ENCODE data around the gene SLC16A9.
"Not testable (repeated sequence)": the region's sequence is repeated elsewhere in the genome, so short reads cannot be mapped to it uniquely, and the experiment has no call there.

Gene SLC16A9

DNA sequence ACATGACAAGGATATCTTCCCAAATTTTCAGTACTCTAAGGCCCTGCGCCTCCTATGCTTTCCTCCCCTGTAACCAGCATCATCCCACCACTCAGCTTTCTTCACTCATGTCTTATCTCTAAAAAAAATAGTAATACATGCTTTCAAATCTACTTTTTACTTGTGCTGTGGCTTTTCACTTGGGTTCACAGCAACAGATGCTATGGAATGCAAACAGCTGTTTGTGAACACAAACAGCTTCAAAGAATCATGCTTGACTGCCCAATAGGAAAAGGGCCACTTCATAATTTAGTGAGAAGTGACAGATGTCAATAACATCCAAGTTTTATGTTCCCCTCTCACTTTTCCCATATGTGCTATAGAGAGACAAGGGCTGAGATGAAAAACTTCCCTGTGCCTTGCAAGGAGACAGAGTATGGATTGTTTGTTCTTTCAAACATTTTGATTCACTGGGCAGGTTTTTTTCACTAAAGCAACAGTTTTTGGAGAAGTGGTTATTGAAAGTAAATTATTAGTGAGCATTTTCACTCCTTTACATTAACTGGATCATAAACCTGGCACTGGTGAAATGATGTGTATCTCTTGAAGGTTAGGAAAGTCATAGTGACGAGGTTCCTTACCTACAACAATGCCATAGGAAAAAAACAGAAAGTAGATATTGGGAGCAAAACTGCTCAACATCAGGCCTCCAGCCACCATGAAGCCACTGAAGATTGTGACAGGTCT, 37.3 kb downstream of the SLC16A9 start:
- DNase-seq = no peak

DNA sequence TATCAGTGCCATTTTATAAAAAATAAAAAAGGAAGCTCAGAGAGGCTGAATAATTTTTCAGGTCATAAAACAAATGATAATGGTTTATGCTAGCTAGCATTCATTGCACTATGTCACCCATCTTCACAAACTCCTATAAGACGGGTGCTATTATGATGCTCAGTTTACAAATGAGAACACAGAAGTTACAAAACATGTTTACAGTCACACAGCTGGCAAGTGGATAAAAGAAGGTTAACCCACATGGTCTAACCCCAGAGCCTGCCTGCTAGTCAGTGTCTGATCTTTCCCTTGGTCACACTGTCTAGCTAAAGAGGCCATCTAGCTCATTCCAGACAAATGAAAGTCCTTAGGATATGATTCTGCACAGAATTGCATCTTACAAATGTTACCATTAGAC, 39.4 kb downstream of the SLC16A9 start:
- DNase-seq = no peak

GRCh38 chr10:59668096-59668495, 41.6 kb downstream of the SLC16A9 start:
- DNase-seq = no peak

GRCh38 chr10:59666310-59666709, 43.3 kb downstream of the SLC16A9 start:
- DNase-seq = no peak

DNA sequence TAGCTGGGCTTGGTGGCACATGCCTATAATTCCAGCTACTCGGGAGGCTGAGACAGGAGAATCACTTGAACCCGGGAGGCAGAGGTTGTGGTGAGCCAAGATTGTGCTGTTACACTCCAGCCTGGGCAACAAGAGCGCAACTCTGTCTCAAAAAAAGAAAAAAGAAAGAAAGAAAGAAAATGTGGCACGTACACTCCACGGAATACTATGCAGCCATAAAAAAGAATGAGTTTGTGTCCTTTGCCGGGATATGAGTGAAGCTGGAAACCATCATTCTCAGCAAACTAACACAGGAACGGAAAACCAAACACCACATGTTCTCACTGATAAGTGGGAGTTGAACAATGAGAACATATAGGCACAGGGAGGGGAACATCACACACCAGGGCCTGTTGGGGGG, 46.4 kb downstream of the SLC16A9 start:
- not testable (repeated sequence) for DNase-seq

GRCh38 chr10:59657724-59658123, 51.9 kb downstream of the SLC16A9 start:
- DNase-seq = no peak

DNA sequence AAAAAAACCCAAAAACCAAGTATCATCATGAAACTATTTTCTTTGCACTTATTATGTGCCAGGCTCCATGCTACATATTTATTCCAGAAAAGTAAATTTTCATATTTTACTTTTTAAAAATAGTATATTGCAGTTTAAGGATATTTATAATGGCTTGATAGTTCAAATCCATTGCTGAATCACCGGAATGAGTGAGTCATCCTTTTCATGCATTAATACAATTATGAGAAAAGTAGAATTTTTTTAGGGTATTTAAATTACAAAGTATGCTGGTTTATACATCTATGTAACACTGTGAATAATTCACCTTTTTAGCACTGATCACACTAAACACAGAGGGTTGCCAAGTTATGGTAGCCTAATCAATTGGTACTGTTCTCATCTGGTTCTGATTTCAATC, 54.3 kb downstream of the SLC16A9 start:
- no peak for DNase-seq

DNA sequence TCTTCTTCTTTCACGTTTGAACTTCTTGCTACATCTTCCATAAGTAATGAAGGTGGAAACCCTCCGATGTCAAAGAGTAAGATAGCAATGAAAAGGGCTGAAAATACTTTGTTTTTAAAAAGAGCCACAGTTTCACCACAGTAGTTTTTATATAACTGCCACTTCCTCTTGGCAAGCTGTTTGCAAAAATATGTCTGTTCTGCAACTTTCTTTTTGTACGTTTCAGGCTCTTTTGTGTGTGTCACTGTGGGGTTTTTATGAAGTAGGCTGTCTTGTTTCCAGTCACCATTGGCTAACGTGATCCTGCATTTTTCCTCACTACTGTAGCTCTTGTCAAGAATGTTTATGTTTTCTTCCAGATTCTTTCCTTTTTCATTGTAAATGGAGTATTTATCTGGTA, 55.6 kb downstream of the SLC16A9 start:
- peak; percentile 36 for DNase-seq

DNA sequence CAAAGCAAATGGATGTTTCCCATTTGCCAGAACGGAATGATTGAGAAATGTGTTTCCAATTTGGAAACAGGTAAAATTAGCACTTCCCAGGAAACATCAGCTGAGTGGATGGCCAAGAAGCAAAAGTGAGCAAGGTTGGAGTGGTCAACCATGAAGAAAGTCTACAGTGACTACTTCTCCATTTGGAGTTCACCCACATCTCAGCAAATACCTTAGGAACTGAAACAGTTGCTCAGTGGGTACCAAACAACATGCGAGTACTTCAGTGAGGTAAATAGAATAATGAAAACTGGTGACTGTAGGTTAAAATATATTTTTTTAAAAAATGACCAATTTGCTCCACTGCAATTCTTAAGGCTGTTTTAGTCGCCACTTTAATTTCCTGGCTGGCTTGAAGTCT, 57.7 kb downstream of the SLC16A9 start:
- no peak for DNase-seq

DNA sequence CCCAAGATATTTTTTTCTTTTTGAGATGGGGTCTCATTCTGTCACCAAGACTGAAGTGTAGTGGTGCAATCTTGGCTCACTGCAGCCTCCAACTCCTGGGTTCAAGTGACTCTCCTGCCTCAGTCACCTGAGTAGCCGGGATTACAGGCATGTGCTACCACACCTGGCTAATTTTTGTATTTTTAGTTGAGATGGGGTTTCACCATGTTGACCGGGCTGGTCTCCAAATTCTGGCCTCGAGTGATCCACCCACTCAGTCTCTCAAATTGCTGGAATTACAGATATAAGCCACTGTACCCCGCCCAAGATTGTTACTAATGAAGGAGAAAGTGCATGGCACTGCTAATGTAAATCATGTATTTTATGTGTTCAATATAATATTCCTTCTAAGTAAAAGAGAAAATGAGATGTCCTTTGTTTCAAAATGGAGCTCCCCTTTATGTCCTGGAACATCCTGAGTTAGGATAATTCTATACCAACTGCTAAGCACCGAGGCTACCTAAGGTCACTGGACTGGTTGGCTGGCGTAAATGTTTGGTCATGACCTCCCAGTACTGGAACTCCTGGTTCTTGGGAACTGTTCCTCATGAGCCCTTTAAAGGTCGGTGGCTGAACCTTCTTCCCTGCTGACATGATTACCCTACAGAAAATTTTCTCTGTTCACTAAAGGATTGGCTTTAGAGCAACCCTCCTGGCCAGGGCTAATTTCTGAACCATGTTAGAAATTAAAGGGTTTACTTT, 59.9 kb downstream of the SLC16A9 start:
- no peak for DNase-seq

GRCh38 chr10:59648711-59649201, 60.9 kb downstream of the SLC16A9 start:
- DNase-seq = no peak

GRCh38 chr10:59644841-59645240, 64.8 kb downstream of the SLC16A9 start:
- no peak for DNase-seq

DNA sequence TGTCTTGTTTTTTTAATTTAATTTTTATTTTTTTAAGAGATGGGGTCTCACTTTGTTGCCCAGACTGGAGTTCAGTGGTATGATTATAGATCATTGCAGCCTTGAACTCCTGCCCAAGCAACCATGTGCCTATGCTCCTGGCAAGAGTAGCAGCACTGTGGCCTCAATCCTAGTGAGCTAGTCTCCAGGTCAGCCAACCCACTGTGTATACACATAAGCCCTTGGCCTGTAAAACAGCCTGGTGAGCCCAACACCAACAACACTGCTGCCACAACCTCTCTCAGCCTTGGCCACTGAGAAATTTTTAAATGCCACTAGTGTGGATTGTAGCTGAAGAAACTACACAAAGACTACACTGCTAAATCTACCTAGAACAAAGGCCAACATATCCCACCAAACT, 68.0 kb downstream of the SLC16A9 start:
- DNase-seq = not testable (repeated sequence)

DNA sequence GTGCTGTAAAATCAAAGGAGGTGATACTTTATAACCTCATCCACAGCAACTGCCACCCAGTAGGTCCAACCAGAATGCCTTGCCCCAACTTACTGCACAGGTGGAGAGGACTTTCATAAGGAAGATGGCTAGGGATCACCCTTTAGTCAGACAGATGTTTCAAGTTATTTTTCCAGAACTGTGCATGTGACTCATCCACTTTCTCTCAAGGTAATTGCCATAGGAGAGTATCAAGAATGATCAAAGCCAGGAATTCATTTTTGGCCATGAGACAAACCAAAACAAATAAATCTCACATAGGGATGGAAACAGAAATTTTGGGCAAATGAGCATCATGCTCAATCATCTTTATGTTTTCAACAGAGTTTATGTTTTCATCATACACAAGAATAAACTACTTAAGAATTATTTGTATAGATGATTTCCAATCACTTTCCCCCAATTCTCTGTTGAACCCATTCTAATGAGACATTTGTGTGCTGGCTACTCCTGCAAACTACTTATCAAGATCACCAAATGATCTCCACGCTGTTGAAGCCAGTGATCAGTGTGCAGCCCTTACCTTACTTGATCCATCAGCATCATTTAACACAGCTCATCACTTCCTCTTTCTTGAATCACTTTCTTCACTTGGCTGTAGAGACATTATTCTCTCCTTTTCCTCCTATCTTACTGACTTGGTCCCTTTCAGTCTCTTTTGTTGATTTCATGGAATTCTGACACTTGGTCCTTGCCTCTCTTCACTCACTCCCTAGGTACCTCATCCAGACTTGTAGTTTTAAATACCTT, 74.0 kb downstream of the SLC16A9 start:
- no peak for DNase-seq

DNA sequence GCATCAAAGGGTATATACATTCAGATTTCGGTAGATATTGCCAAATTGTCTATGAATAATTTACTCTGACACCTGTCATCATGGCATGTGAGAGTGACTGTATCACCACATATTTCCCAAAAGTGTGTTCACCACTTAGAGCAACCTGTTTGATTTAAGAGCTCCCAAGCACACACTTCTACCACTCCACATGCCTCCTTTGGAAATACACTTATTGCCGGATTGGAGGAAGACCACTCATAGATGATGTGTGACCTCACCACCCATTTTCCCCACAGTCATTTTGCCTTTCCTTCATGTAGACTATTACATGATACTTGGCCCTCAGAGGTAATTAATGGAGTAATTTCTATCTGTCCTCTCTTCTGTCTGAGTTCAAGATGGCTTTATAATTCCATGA, 75.5 kb downstream of the SLC16A9 start:
- DNase-seq = no peak

- no peak for DNase-seq
Observed at GRCh38 chr10:59633063-59633462, 76.6 kb downstream of the SLC16A9 start.

DNA sequence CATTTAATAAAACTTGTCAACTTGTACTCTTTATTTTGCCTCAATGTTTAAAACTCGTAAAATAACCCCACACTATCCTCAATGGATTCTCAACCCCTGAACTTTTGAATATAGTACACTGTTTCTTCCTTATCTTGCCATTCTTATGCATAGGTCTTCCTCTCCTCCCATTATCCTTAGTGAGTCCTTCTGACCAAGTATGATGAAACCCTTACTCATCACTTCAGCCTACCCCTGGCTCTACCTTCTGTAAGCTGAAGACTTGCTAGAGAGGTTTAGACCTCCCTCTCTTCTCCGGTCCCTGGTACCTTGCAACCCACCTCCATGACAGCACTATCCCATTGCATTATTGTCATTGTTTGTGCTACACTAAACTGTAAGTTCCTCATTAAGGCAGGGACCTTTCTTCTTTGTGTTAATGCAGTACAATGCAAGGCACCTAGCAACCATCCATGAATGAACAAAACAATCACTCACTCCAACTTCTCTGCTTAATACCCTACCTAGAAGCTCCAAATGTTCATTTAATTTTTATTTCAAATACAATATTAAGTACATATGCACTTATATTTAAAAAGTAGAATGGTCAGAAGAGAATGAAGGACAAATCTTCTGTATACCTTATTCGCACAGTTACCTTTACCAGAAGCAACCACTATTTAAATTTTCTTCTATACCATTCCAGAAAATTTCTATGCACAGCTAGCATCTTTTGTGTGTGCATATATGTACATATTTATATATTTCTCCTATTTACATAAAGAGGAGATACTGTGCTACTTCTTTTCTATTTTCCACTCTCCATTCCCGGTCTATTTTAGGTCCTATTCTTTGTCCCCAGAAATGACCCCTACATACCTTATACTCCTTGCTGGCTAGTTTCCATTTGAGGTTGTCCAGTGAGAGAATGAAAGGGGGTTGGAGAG, 77.5 kb downstream of the SLC16A9 start:
- no peak for DNase-seq

GRCh38 chr10:59631237-59631636, 78.4 kb downstream of the SLC16A9 start:
- DNase-seq = no peak

DNA sequence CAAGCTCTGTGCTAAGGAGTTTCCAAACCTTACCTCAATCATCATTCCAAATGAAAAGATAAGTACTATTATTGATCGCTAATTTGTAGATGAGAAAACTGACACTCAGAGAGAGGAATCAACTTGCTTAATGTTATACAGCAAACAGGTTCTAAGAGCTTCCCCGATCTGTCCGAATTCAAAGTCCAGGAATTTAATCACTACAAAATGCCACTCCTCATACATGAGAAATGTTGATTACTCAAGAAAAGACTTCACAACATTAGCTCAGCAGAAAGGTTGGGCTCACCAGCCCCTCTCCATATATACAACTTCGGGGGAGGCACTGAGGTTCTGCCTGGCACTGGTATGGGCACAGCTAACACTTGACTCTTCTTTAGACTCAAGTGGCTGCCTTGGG, 80.7 kb downstream of the SLC16A9 start:
- DNase-seq = no peak

DNA sequence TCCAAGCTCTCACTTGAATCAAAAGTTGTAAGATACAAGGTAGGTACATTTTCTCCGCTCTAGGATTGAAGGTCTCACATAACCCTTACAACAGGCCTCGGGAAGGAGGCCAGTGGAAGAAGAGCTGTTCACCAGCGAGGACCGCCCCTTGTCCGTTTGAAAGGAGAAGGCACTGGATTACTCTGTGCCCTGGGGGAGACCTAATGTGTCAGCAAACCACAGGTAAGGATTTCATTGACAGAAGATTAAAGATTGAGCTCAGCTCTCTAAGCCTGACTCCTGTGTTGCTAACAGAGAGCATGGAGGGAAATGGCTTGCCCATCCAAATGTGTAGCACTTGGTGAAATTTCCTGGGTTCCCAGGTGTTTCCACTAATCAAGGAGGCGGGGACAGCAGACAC, 81.2 kb downstream of the SLC16A9 start:
- no peak for DNase-seq

GRCh38 chr10:59627366-59628018, 82.2 kb downstream of the SLC16A9 start:
- no peak for DNase-seq

DNA sequence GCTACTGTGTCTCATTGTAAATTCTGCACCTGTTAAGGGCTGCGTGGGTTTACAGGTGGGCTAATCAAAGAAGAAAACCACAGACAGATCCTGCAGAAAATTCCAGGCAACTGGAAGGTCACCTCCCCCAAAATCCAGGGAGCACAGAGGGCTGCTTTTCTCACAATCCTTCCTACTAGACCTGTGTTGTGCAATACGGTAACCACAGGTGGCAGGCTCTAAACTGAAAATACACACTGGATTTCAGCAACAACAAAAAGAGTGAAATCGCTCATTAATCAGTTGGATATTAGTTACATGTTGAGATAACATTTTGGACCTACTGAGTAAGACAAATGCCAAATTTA, 83.2 kb downstream of the SLC16A9 start:
- no peak for DNase-seq

Measured in activated CD4-positive, alpha-beta T cell treated with anti-CD3 and anti-CD28 coated beads, Interleukin-2, Interleukin-6, amounts not matched to agents 100 ng/mL and 50 ng/mL, durations not matched to agents 16 hours and 8 hours (primary cell).